Stimulated activated CD4-positive, alpha-beta T cell treated with anti-CD3 and anti-CD28 coated beads, TNF-alpha, amount 100 ng/mL, for 1 hour (primary cell): ENCODE data around the gene PPRC1.
A peak's percentile ranks its signal among the peaks of the same experiment; 100 is the strongest.

ENCODE experiments used
- DNase-seq, 3 donors: peaks; one replicate each; pipeline ENCODE4 v3.0.0-alpha.2; 2020; ENCODE audit warnings: low read depth in 3 of 3, low spot score in 1 of 3

Gene PPRC1

GRCh38 chr10:102132563-102133372, at the start of gene PPRC1:
Gene PPRC1, plus strand, starts transcription at chr10:102133040. Its CDS starts 29 bp downstream, at chr10:102133069.
- DNase-seq = peak; percentile 88 to 93 (median 91)

GRCh38 chr10:102083541-102083940, 49.3 kb upstream of the PPRC1 start:
- DNase-seq = no peak

- no peak for DNase-seq
These were observed 47.5 kb upstream of the PPRC1 start for GRCh38 chr10:102085336-102085735.

- no peak for DNase-seq
These were observed 46.6 kb upstream of the PPRC1 start for GRCh38 chr10:102086196-102086595.

GRCh38 chr10:102090772-102091171, 42.1 kb upstream of the PPRC1 start:
- DNase-seq = no peak

- DNase-seq = no peak
These were observed 36.4 kb upstream of the PPRC1 start for GRCh38 chr10:102096449-102096848.

GRCh38 chr10:102101152-102101551, 31.7 kb upstream of the PPRC1 start:
- DNase-seq = no peak

GRCh38 chr10:102102421-102102820, 30.4 kb upstream of the PPRC1 start:
- no peak for DNase-seq

GRCh38 chr10:102106998-102107397, 25.8 kb upstream of the PPRC1 start:
- DNase-seq = no peak

GRCh38 chr10:102109166-102110116, 23.4 kb upstream of the PPRC1 start:
- no peak for DNase-seq

GRCh38 chr10:102111276-102111675, 21.6 kb upstream of the PPRC1 start:
- no peak for DNase-seq

GRCh38 chr10:102112210-102112817, 20.5 kb upstream of the PPRC1 start:
- DNase-seq = no peak

- DNase-seq = no peak
These were observed 19.4 kb upstream of the PPRC1 start for GRCh38 chr10:102113261-102113955.

- DNase-seq = no peak
These were observed 18.6 kb upstream of the PPRC1 start for GRCh38 chr10:102113956-102114857.

- DNase-seq = peak; percentile 49 to 85 (median 64)
These were observed 17.8 kb upstream of the PPRC1 start for GRCh38 chr10:102114861-102115618.

GRCh38 chr10:102115775-102116174, 17.1 kb upstream of the PPRC1 start:
- DNase-seq = no peak

GRCh38 chr10:102116656-102117055, 16.2 kb upstream of the PPRC1 start:
- no peak for DNase-seq

- DNase-seq = peak in 2 of 3 donors; percentile 31 to 38
These were observed 15.3 kb upstream of the PPRC1 start for GRCh38 chr10:102117391-102118159.
